RCC 7860 (cell line): Measurements from ENCODE around the gene GSS.

Experiments
- DNase-seq: peaks from one replicate; pipeline ENCODE4 v3.0.0-alpha.2; 2015; ENCODE audit warnings: low spot score
- FAIRE-seq: peaks from 2 replicates; lab custom pipeline; 2012; peaks lifted over from hg19 to GRCh38; lab: Jason Lieb, UNC

Gene GSS

GRCh38 chr20:34994509-34995131 lies 39.0 kb upstream of the GSS start:
- FAIRE-seq = no peak

DNA sequence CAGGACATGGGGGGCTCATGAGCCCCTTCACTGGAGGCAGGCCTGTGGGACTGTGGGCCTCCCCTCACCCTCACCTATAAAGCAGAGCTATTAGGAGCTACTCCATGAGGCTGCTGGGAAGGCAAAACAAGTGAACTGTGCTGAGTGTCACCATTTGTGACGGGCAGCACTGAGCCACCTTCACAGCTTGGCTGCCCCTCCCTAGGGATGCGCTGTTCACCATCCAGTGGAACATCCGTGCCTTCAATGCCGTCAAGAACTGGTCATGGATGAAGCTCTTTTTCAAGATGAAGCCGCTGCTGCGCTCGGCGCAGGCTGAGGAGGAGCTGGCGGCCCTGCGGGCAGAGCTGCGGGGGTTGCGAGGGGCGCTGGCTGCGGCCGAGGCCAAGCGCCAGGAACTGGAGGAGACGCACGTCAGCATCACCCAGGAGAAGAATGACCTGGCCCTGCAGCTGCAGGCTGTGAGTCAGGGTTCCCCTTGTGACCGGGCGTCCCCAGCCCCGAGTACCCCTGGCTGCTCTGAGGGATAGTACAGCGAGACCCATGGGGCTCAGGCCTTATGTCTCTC lies 38.4 kb upstream of the GSS start:
- FAIRE-seq = no peak

More at GRCh38 chr20:34994509-34995131, 39.0 kb upstream of the GSS start:
- DNase-seq = no peak

GRCh38 chr20:34992751-34993417 lies 37.3 kb upstream of the GSS start:
- no peak for DNase-seq
- FAIRE-seq = no peak

More for the DNA sequence above, 38.4 kb upstream of the GSS start:
- DNase-seq = no peak

DNA sequence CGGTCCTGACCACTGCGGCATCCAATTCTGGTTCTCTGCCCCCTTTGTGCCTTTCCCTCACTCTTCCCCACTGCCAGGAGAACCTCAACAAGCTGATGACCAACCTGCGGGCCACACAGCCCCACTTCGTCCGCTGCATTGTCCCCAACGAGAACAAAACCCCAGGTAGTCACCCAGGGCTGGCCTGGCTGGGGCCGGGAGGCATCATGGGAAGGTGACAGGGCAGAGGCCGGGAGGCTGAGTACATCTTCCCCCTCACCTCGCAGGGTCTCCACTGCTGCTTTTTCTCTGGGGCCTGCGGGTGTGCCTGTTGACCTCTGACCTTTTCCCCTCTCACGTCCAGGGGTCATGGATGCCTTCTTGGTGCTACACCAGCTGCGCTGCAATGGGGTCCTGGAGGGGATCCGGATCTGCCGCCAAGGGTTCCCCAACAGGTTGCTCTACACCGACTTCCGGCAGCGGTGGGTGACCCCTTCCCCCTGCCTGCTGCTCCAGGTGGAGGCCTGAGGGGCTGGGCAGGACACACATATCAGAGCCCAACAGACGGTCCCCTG lies 35.1 kb upstream of the GSS start:
- DNase-seq = no peak
- FAIRE-seq = no peak

- DNase-seq (no peak), FAIRE-seq (no peak)
These were observed 34.6 kb upstream of the GSS start for GRCh38 chr20:34990231-34990630.

- DNase-seq (no peak), FAIRE-seq (no peak)
These were observed 34.1 kb upstream of the GSS start for GRCh38 chr20:34989670-34990069.

DNA sequence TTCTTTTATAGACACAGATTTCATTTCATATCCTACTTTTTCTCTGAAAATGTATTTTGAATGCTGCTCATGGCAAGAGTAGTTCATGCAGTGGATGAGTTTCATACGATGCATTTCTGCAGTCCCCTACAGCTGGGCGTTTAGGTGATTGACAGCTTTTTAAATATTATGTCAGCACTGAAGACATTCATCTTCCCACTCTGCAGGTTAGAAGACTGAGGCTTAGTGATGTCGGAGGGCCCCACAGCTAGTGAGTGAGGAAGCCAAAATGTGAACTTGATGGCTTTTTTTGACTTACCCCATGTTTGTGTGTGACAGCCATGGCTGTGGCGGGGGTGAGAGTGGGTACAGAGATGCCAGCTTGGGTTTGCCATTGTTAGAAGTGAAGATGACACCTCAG lies 33.5 kb upstream of the GSS start:
- FAIRE-seq (no peak), DNase-seq (no peak)

- FAIRE-seq = no peak
- DNase-seq = no peak
These were observed 32.6 kb upstream of the GSS start for GRCh38 chr20:34988191-34988540.

DNA sequence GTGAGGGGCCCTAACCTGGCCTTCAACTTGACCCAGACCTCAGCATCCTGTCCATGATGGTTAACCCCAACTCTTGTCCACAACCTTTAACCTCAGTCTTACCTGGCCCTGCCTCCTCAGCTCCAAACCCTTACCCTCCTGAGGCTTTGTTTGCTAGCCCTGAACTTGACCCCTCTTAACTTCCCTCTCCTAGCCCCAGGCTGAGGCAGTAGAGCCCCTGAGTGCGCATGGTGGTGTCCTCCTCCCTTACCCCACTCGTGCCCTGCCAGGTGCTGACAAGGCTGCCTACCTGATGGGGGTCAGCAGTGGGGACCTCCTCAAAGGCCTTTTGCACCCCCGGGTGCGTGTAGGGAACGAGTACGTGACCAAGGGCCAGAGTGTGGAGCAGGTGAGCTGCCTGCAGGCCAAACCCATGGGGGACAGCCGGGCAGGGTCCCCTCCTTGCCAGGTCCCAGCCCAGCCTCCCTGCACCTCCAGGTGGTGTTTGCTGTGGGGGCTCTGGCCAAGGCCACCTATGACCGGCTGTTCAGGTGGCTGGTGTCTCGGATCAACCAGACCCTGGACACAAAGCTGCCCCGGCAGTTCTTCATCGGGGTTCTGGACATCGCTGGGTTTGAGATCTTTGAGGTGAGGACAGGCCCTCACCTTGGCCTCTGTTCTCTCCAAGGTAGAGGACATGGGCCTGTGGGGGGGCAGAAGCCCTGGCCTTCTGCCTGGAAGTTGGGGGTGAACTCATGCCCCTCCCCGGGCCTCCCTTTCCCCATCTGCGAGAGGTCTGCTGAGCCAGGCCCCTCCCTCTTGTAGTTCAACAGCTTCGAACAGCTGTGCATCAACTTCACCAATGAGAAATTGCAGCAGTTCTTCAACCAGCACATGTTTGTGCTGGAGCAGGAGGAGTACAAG lies 31.9 kb upstream of the GSS start:
- FAIRE-seq (no peak), DNase-seq (no peak)

DNA sequence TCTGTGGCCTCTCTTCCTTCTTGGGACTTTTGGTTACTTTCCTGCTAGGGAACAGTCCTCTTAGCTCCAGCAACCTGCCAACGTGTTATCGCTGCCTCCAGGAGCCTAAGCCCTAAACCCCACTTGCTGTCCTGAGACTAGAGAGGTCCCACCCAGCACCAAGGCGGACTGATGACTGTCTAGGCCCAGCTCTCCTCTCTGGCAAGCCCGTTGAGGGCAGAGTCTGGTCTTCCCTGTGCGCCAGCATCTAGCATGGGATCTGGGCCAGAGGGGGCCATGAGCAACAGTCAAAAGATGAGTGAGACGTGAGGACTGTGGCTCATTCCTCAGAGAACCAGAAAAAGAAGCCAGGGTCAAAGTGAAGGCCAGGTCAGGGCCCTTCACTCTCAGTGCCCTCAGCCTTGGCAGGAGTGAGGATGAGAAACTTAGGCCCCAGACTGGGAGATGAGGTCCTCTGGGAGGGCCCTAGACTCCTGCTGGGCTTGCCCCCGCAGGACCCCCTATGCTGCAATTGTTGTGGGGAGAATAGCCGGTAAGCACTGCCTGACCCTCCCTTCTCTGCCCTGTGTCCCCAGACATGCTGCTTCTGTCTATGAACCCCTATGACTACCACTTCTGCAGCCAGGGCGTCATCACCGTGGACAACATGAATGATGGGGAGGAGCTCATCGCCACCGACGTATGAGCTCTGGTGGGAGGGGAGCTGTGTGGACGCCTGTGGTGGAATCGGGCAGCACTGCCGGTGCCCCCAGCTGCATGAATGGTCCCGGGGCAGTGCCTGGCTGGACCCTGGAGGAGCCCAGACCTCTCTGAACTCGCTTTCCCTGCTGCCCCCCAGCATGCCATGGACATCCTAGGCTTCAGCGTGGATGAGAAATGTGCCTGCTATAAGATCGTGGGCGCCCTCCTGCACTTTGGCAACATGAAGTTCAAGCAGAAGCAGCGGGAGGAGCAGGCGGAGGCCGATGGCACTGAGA lies 31.0 kb upstream of the GSS start:
- DNase-seq (no peak), FAIRE-seq (no peak)

- no peak for DNase-seq
- FAIRE-seq = no peak
These were observed 30.1 kb upstream of the GSS start for GRCh38 chr20:34985461-34986310.

- FAIRE-seq (no peak), DNase-seq (no peak)
These were observed 29.2 kb upstream of the GSS start for GRCh38 chr20:34984756-34985261.

- FAIRE-seq = no peak
- DNase-seq = no peak
These were observed 28.6 kb upstream of the GSS start for GRCh38 chr20:34983995-34984735.

DNA sequence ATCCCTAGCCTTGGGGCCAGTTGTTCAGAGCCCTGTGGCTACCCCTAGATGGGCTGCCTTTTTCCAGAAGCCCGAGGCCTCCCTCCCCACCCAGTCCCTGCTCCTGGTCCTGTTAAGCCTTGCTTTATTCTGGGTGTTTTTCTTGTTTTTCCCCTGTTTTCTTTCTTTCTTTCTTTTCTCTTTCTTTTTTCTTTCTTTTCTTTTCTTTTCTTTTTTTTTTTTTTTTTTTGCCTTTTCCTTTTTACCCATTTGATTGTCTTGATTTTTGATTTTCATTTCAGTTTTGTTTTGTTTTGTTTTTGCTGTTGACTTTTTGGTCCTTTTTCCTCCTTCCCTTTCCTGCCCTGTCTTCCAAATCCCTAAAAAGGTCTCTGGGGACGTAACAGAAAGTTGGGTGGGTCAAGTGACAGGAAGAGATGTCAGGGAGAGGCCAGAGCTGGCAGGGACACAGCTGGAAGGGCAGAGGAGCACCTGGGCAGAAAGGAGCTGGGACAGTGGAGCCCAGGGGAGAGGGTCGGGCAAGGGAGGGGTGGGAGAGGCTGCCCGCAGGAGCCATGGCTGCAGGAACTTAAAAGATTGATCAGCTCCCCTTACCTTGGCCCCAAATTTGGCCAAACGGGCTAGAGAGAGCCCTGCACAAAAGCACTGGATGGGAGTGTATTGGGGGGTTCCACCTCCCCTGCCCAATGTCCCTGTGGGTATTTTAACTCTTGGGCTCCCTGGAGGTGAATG lies 27.6 kb upstream of the GSS start:
- FAIRE-seq (no peak), DNase-seq (no peak)

DNA sequence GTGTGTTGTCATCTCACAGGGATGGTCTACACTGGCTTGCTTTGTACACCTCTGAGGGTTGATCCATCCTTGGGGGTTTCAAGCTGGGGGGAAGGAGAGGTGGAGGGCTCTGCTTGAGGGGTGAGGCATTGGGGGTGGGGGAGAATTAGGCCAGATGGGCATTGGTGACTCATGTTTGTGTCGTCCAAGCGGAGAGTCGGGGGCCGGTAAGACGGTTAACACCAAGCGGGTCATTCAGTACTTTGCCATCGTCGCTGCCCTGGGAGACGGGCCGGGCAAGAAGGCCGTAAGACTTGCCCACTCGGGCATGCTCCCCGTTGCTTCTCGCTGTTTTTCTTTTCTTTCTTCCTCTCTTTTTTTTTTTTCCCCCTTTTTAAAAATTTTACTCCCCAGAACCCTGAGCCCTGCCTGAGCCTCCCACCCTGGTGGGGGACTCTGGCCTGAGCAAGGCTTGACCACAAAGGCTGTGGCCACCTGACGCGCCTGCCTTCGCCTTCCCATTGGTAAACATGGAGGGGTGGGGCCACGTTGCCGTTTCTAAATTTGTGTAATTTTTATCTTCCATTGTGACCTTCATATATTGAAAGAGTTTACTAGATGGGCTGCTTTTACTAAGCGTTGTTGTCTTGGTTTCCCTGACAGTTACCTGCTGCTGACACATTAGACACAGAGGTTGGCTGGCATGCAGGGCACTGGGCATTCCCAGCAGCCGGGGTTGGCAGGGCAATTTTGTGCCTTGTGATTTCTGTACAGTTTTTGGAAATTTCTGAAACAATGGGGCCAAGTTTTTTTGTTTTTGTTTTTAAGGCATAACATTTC lies 26.9 kb upstream of the GSS start:
- DNase-seq (no peak), FAIRE-seq (no peak)

- no peak for DNase-seq
- FAIRE-seq = no peak
These were observed 25.1 kb upstream of the GSS start for GRCh38 chr20:34980543-34981233.
